Stimulated activated CD8-positive, alpha-beta memory T cell treated with anti-CD3 and anti-CD28 coated beads, Interleukin-2, amount 100 ng/mL, for 1 hour (primary cell): ENCODE data around the gene SCTR.

ENCODE experiments used
- DNase-seq, 2 donors: peaks; one replicate each; pipeline ENCODE4 v3.0.0-alpha.2; 2020; ENCODE audit warnings: low read depth in 2 of 2

Gene SCTR

DNA sequence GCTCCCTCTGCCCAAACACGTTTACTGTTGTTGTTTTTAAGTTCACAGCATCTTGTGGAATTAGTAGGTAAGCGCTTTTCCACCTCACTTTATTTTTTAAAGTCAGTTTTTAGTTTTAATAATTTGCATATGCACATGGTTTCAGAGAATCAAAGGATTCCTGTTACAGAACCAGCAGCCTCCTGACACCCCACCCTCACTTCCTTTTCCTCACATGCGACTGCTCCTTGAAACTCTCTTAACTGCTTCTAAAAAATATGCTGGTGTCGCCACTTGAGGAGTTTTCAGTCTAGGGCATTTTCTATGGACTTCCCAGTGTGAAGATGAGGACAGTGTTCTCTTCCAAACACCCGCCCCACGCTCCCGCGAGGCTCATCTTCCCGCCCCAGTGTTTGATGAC, 78.2 kb downstream of the SCTR start:
- no peak for DNase-seq

- no peak for DNase-seq
These were observed 81.4 kb downstream of the SCTR start for GRCh38 chr2:119442850-119443249.

DNA sequence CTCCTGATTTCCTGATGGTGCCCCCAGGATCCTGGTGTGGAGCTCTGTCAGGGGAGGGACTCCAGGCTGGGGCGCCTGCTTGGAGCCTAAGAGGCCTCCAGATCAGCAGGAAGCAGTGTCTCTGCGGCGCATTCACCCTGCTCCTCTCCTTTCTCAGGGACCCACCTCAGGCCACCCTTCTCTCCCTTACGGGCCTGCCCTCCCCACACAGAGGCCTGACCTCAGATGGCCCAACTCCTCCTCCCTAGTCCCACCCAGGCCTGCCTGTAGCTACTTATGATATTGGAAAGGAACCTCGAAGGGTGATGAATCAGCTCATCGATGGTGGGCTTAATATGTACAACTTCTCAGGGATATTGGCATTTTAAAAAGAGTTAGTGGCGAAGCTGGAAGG, 82.1 kb downstream of the SCTR start:
- DNase-seq: no peak

DNA sequence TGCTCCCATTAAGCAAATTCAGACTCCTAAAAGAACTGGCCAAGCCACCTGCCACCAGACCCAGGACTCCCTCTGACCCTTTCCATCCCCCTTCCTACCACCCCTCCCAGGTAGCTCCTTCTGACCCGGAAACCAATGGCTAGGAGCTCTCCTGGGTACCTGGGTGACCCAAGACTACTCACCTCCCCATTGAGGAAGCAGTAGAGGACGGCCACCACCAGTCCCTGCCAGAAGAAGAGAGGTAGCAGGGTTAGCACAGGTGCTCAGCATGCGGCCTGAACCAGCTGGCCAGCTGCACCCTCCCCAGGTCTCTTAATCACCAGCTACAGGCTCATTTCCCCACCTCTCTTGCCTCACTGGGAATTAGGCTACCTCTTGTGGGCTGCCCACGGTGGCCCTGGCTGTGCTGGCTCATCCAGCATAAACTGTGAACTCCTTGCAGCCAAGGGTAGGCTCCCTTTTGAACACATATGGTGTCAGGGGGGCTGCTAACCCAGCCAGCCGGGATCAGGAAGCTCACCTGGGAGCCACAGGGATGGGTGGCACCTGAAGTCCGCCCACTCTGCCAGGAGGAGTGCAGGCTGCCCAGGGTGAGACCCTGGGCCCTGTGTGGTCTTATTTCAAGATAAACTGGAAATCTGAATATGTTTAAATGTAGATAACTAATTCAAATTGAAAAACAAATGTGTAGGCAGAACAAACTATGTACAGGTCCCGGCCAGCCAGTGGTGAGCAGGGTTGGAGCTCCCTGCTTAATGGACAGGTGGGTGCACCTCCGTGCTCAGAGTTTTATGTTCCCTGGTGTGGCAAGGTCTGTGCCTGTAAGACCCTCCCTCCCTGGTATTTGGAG, 82.7 kb downstream of the SCTR start:
- DNase-seq: no peak

DNA sequence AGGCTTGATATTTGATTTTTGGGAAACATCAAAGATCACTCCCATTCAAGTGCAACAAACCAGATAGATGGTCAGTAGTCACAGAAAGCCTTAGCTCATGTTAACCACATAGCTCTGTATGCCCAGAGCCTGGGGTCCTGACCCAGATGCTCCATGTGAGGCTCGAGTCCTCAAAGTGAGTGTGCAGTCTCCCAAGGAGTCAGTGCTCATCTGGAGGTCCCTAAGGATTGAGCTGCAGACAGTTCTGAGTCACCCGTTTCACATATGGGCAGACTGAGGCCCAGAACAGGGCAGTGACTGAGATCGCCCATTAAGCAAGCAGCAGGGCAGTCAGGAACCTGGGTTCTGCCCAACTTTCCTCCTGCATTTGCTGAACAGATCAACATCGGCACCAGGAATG, 83.4 kb downstream of the SCTR start:
- DNase-seq: no peak

- DNase-seq: no peak
These were observed 83.8 kb downstream of the SCTR start for GRCh38 chr2:119440501-119440870.

GRCh38 chr2:119439574-119440500, 84.4 kb downstream of the SCTR start:
- DNase-seq: no peak

- DNase-seq: no peak
These were observed 85.5 kb downstream of the SCTR start for GRCh38 chr2:119438726-119439284.

- no peak for DNase-seq
These were observed 86.1 kb downstream of the SCTR start for GRCh38 chr2:119438128-119438656.

DNA sequence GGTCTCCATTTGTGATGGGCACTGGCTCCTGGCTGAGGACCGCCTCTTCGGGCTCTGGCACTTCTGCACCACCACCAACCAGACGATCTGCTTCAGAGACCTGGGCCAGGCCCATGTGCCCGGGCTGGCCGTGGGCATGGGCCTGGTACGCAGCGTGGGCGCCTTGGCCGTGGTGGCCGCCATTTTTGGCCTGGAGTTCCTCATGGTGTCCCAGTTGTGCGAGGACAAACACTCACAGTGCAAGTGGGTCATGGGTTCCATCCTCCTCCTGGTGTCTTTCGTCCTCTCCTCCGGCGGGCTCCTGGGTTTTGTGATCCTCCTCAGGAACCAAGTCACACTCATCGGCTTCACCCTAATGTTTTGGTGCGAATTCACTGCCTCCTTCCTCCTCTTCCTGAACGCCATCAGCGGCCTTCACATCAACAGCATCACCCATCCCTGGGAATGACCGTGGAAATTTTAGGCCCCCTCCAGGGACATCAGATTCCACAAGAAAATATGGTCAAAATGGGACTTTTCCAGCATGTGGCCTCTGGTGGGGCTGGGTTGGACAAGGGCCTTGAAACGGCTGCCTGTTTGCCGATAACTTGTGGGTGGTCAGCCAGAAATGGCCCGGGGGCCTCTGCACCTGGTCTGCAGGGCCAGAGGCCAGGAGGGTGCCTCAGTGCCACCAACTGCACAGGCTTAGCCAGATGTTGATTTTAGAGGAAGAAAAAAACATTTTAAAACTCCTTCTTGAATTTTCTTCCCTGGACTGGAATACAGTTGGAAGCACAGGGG, 87.1 kb downstream of the SCTR start:
- no peak for DNase-seq

DNA sequence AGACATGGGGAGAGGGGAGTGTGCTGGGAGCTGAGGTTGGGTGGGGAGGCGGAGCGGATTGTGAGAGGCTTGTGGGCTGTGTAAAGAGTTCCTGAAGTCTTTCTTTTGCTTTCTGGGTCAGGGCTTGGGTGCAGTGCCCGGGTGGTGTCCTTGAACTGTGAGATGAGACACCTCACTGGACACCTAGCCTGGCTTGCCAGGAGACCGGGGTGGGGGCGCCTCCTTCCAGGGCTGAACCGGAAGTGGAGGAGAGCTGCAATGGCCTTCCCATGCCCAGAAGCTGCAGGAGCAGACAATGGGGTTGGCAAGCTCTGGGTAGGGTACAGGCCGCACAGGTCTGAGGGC, 88.4 kb downstream of the SCTR start:
- no peak for DNase-seq

- DNase-seq: no peak
These were observed 89.0 kb downstream of the SCTR start for GRCh38 chr2:119435081-119435952.

GRCh38 chr2:119434664-119435063, 89.6 kb downstream of the SCTR start:
- DNase-seq: no peak

GRCh38 chr2:119433636-119434327, 90.5 kb downstream of the SCTR start:
- no peak for DNase-seq

DNA sequence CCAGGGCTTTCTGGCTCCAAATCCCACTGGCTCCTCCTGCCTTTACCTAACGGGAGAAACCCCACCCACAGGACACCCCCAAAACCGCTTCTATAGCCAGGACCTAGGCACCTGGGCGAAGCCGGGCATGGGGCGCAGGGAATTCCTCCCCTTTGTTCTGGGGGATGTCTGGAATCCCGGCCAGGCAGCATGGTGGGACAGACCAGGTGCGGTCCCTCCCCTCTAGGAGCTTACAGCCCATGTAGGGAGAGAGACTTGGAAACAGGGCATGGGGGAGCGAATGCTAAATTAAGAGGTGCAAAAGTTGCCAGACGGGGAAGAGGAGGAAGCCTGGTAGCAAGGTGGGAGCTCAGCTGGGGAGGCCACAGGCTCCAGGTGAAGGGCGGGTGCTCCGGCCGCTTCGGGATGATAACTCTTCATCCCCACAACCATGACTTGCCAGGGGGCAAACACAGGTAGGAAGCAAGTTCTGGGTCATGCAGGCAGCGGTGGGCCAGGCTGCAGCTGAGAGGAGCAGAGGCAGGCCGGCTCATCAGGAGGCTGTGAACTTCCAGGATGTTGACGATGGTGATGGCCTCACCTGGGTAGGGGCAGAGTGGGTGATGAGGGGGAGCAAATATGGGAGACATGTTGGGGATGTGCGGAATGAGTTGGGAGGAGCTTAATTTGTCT, 91.3 kb downstream of the SCTR start:
- no peak for DNase-seq

DNA sequence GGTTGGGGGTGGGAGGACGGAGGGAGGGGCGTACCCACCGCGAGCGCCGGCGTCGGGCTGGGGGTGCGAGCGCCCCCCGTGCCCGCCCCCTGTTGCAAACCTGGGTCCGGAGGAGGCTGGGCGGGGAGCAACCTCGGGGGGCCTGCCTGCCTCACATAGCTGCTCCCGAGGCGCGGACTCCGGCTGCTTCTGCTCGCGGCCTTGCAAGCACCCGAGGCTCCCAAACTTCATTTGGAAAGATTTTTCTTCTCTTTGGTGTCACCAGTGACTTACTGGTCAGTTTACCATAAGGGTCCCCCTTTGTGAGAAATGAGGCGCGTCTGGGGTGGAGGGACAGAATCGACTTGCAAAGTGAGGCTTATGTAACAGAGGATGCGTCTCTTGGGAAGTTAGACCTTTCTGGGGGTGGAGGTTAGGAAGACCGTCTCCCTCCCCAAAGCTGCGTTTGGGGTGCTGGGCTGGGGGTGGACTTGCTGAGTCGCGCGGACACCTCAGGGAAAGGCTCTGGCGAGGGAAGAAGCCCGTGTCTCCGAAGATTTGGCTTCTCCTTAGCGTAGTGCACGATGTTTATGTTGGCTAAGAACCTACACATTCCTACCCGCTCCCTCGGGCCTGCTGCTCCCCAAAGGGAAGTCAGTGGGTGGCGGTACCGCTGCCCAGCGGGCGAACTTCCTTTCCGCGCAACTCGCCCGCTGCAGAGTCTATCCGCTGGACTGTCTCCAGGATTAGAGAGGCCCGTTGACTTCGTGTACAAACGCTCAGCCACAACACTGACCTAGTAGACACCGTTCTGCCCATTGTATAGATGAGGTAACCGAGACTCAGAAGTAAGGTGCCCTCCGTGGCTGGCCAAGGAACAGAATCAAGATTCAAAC, 92.1 kb downstream of the SCTR start:
- DNase-seq: no peak

DNA sequence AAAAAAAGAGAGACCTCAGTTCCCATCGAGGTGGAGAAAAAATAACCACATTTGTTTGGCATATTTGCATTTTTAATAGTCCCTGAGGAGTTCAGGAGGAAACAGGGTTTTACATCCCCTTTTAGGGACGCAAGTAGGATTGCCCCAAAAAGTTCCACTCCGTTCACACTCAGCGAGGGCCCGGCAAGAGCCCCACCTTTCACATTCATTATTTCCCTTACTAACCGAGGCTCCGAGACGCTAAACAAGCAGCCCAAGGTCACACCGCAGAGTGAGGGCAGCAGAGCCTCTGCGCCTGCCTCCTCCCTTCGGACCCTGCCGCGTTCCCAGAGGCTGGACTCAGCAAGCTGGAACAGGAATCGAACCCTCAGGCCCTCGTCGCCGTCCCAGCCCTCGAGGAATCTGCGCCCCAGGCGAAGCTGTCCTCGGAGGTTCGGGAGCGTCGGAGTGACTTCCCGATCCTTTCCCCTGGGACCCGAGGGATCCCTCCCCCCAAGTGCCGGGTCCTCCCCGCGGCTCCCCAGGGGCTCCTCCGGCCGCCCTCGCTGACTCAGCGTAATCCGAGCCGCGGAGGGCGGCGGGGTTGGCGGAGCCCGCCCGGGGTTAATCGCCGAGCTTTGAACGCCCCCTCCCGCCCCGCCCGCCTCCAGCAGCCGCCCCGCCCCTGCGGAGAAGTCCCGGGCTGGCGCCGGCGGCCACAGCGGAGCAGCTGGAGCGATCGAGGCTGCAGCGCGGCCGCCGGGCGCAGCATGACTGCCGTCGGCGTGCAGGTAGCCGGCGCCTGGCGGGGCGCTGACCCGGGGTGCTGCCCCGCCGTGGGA, 92.9 kb downstream of the SCTR start, which contains the start of gene TMEM37:
Gene TMEM37, plus strand, starts transcription at position 700 of the 821 bp plus-strand sequence. Its CDS starts 50 bp downstream, at position 750.
- DNase-seq: no peak
